RWPE2 (cell line): ENCODE measurements around the gene RABGAP1.

Experiments used
- ATAC-seq: fragments of 200-7000 bp; cut with Tn5 transposase; 3 replicates; pipeline ENCODE4 v1.9.1; 2021; ENCODE audit warnings: low read depth
- DNase-seq: peaks from one replicate; pipeline ENCODE4 v3.0.0-alpha.2; 2020; ENCODE audit warnings: low spot score
- H3K27ac ChIP-seq: fragments of 450-650 bp; 2 replicates; pipeline ENCODE4 v1.5.1; 2017; ENCODE audit warnings: mild to moderate bottlenecking; ENCODE audit not compliant: poor library complexity, severe bottlenecking
- H3K27me3 ChIP-seq: fragments of 250-450 bp; sonication (Bioruptor Pico); 2 replicates; pipeline ENCODE4 v1.5.1; 2021; ENCODE audit warnings: mild to moderate bottlenecking, moderate library complexity; ENCODE audit not compliant: insufficient read depth, poor library complexity, severe bottlenecking
- H3K36me3 ChIP-seq: fragments of 250-450 bp; sonication (Bioruptor Pico); 2 replicates; pipeline ENCODE4 v1.5.1; 2020; ENCODE audit warnings: low read depth, mild to moderate bottlenecking, moderate library complexity
- H3K4me1 ChIP-seq: fragments of 250-450 bp; sonication (Bioruptor Pico); 2 replicates; pipeline ENCODE4 v1.5.1; 2021; ENCODE audit warnings: mild to moderate bottlenecking, moderate library complexity; ENCODE audit not compliant: insufficient read depth, poor library complexity, severe bottlenecking
- H3K4me3 ChIP-seq: fragments of 250-450 bp; sonication (Bioruptor Pico); 2 replicates; pipeline ENCODE4 v1.5.1; 2021; ENCODE audit warnings: mild to moderate bottlenecking, moderate library complexity; ENCODE audit not compliant: severe bottlenecking
- H3K9me3 ChIP-seq: fragments of 250-450 bp; sonication (Bioruptor Pico); 2 replicates; pipeline ENCODE4 v1.5.1; 2021; ENCODE audit warnings: mild to moderate bottlenecking, moderate library complexity; ENCODE audit not compliant: severe bottlenecking
- CTCF ChIP-seq: fragments of 450-650 bp; IDR thresholded peaks from one replicate; pipeline ENCODE4 v1.5.1; 2017; ENCODE audit warnings: mild to moderate bottlenecking, moderate library complexity; ENCODE audit not compliant: poor library complexity, severe bottlenecking

RABGAP1 gene

GRCh38 chr9:123074628-123075027 lies 133.8 kb downstream of the RABGAP1 start:
- H3K36me3 ChIP-seq = peaks cover 52% of the 10 kb centered on the region
- H3K9me3 ChIP-seq = no peaks in the 10 kb centered on the region
- DNase-seq (no peak), ATAC-seq (no peak)
- no peaks in the 10 kb centered on the region for H3K27me3 ChIP-seq
- TF ChIP-seq CTCF = no peak
- no peak overlapping the region for H3K27ac ChIP-seq
- H3K4me1 ChIP-seq = no peaks in the 10 kb centered on the region
- no peak overlapping the region for H3K4me3 ChIP-seq

GRCh38 chr9:123080444-123080843 lies 139.6 kb downstream of the RABGAP1 start:
- TF ChIP-seq CTCF = no peak
- H3K27me3 ChIP-seq = no peaks in the 10 kb centered on the region
- ATAC-seq (no peak), DNase-seq (no peak)
- no peak overlapping the region for H3K27ac ChIP-seq
- H3K9me3 ChIP-seq = peaks cover 2% of the 10 kb centered on the region
- H3K36me3 ChIP-seq = peaks cover 76% of the 10 kb centered on the region
- no peak overlapping the region for H3K4me3 ChIP-seq
- H3K4me1 ChIP-seq = no peaks in the 10 kb centered on the region

- ATAC-seq = no peak
- peak; percentile 50 for TF ChIP-seq CTCF
Observed at GRCh38 chr9:123081824-123082223, 141.0 kb downstream of the RABGAP1 start.

GRCh38 chr9:123083680-123084079 lies 142.9 kb downstream of the RABGAP1 start:
- H3K4me1 ChIP-seq = no peaks in the 10 kb centered on the region
- ATAC-seq (no peak), DNase-seq (no peak)
- no peak for TF ChIP-seq CTCF
- H3K27me3 ChIP-seq = no peaks in the 10 kb centered on the region
- H3K36me3 ChIP-seq = peaks cover 62% of the 10 kb centered on the region
- no peak overlapping the region for H3K27ac ChIP-seq
- peaks cover 2% of the 10 kb centered on the region for H3K9me3 ChIP-seq
- H3K4me3 ChIP-seq = no peak overlapping the region

More at GRCh38 chr9:123081824-123082223, 141.0 kb downstream of the RABGAP1 start:
- DNase-seq = no peak
- peaks cover 65% of the 10 kb centered on the region for H3K36me3 ChIP-seq
- H3K27ac ChIP-seq = no peak overlapping the region
- no peak overlapping the region for H3K4me3 ChIP-seq
- peaks cover 2% of the 10 kb centered on the region for H3K9me3 ChIP-seq
- no peaks in the 10 kb centered on the region for H3K4me1 ChIP-seq
- H3K27me3 ChIP-seq = no peaks in the 10 kb centered on the region

- peaks cover 2% of the 10 kb centered on the region for H3K9me3 ChIP-seq
- H3K27me3 ChIP-seq = no peaks in the 10 kb centered on the region
- DNase-seq (no peak), ATAC-seq (no peak)
- H3K4me1 ChIP-seq = no peaks in the 10 kb centered on the region
- peaks cover 62% of the 10 kb centered on the region for H3K36me3 ChIP-seq
- no peak overlapping the region for H3K4me3 ChIP-seq
- no peak for TF ChIP-seq CTCF
- no peak overlapping the region for H3K27ac ChIP-seq
Observed at GRCh38 chr9:123084256-123084655, 143.4 kb downstream of the RABGAP1 start.
